CD4-positive, CD25-positive, alpha-beta regulatory T cell (primary cell): Measurements from ENCODE around the gene SELENOS. TPM values are rescaled to one million over a fixed set of nuclear protein-coding genes. Genes with fewer than 3 reads are reported as not detected.

ENCODE experiments used
- ATAC-seq, 2 donors: fragments of 150-1000 bp; cut with Tn5 transposase; one replicate each; pipeline ENCODE4 v1.10.0; 2021; ENCODE audit warnings: low read depth in 2 of 2, moderate number of reproducible peaks in 2 of 2, moderate library complexity in 1 of 2
- DNase-seq, 3 donors: peaks; one replicate each; pipeline versions ENCODE4 v3.0.0 to v3.0.0-alpha.2; 2012 to 2022; ENCODE audit warnings: mixed read lengths in 1 of 3
- H3K27ac ChIP-seq: one replicate; pipeline ENCODE4 v1.7.0; 2013; ENCODE audit warnings: mild to moderate bottlenecking, low read length; ENCODE audit not compliant: insufficient read depth, poor library complexity, severe bottlenecking
- H3K27me3 ChIP-seq: one replicate; pipeline ENCODE4 v1.7.0; 2013; ENCODE audit warnings: low read length; ENCODE audit not compliant: control insufficient read depth, insufficient read depth
- H3K36me3 ChIP-seq: one replicate; pipeline ENCODE4 v1.7.0; 2013; ENCODE audit warnings: mild to moderate bottlenecking, low read length, moderate library complexity; ENCODE audit not compliant: control insufficient read depth, insufficient read depth
- H3K4me1 ChIP-seq: 2 replicates; pipeline ENCODE4 v1.7.0; 2013; ENCODE audit warnings: mild to moderate bottlenecking, low read length; ENCODE audit not compliant: insufficient read depth, control insufficient read depth, poor library complexity, severe bottlenecking
- H3K4me3 ChIP-seq: one replicate; pipeline ENCODE4 v1.7.0; 2013; ENCODE audit warnings: low read depth, mild to moderate bottlenecking, low read length, moderate library complexity
- H3K9me3 ChIP-seq, 2 experiments: 1 replicate in 1 of 2; 2 replicates in 1 of 2; pipeline ENCODE4 v1.7.0; 2013; ENCODE audit warnings: low read length in 2 of 2, mild to moderate bottlenecking in 1 of 2, moderate library complexity in 1 of 2; ENCODE audit not compliant: control insufficient read depth in 2 of 2
- H3K27ac Mint-ChIP-seq, 3 donors: one replicate each; pipeline ENCODE4 v1.8.0; 2020 to 2022; ENCODE audit warnings: mild to moderate bottlenecking in 3 of 3, mixed read lengths in 3 of 3, moderate library complexity in 2 of 3
- H3K27me3 Mint-ChIP-seq: one replicate; pipeline ENCODE4 v1.8.0; 2022; ENCODE audit warnings: mild to moderate bottlenecking, mixed read lengths
- H3K36me3 Mint-ChIP-seq: one replicate; pipeline ENCODE4 v1.8.0; 2020; ENCODE audit warnings: mixed read lengths
- H3K4me1 Mint-ChIP-seq, 4 donors: one replicate each; pipeline ENCODE4 v1.8.0; 2020 to 2022; ENCODE audit warnings: mixed read lengths in 4 of 4, mild to moderate bottlenecking in 1 of 4
- H3K4me3 Mint-ChIP-seq, 4 donors: one replicate each; pipeline ENCODE4 v1.8.0; 2020 to 2022; ENCODE audit warnings: mild to moderate bottlenecking in 4 of 4, mixed read lengths in 4 of 4, moderate library complexity in 3 of 4
- H3K9me3 Mint-ChIP-seq, 7 donors: one replicate each; pipeline ENCODE4 v1.8.0; 2020 to 2022; ENCODE audit warnings: mixed read lengths in 7 of 7, mild to moderate bottlenecking in 3 of 7, moderate library complexity in 2 of 7
- polyA plus RNA-seq, 4 donors: library from polyadenylated mRNA; unstranded; fragments of 300-500 nt; fragmentation: Illumina TruSeq; gene quantifications; one replicate each; pipeline ENCODE4 v1.2.3, GENCODE V29; 2021
- total RNA-seq: library from RNA; stranded (reverse); gene quantifications from one replicate; pipeline ENCODE4 v1.2.3, GENCODE V29; 2022

The SELENOS gene
- total and polyA plus RNA-seq, 5 donors from 2014 or later = 32.3 to 72.5 (median 59.0) TPM

GRCh38 chr15:101250873-101251829, 26.1 kb downstream of the SELENOS start:
- Histone ChIP-seq H3K36me3 (no peaks in the 10 kb centered on the region), H3K9me3 (no peaks in the 10 kb centered on the region), H3K4me1 (peaks cover 40% of the 10 kb centered on the region), H3K27me3 (no peaks in the 10 kb centered on the region), H3K27ac (peak overlapping the region; percentile 67), H3K4me3 (peak overlapping the region; percentile 86)
- H3K4me3 Mint-ChIP-seq = peak overlapping the region; percentile 90 to 94 (median 91)
- ATAC-seq = peak; percentile 52 to 65
- peaks cover 14 to 53% (median 44%) of the 10 kb centered on the region in 4 donors for H3K4me1 Mint-ChIP-seq
- H3K27ac Mint-ChIP-seq = peak overlapping the region in 2 of 3 donors; percentile 91 to 92
- no peaks in the 10 kb centered on the region for H3K27me3 Mint-ChIP-seq
- no peaks in the 10 kb centered on the region for H3K36me3 Mint-ChIP-seq
- peak in 2 of 3 donors; percentile 5 to 14 for DNase-seq
- H3K9me3 Mint-ChIP-seq = no peaks in the 10 kb centered on the region

GRCh38 chr15:101250341-101250831, 26.9 kb downstream of the SELENOS start:
- ATAC-seq = no peak
- no peaks in the 10 kb centered on the region for H3K27me3 ChIP-seq
- no peaks in the 10 kb centered on the region for H3K36me3 ChIP-seq
- peak overlapping the region in 2 of 3 donors; percentile 91 to 92 for H3K27ac Mint-ChIP-seq
- H3K9me3 ChIP-seq = no peaks in the 10 kb centered on the region
- H3K4me1 ChIP-seq = peaks cover 48% of the 10 kb centered on the region
- H3K4me3 Mint-ChIP-seq = peak overlapping the region; percentile 84 to 94 (median 91)
- DNase-seq = no peak
- H3K4me3 ChIP-seq = peak overlapping the region; percentile 86
- peaks cover 20 to 60% (median 51%) of the 10 kb centered on the region in 4 donors for H3K4me1 Mint-ChIP-seq
- no peaks in the 10 kb centered on the region for H3K9me3 Mint-ChIP-seq
- peak overlapping the region; percentile 60 for H3K27ac ChIP-seq
- H3K27me3 Mint-ChIP-seq = no peaks in the 10 kb centered on the region
- no peaks in the 10 kb centered on the region for H3K36me3 Mint-ChIP-seq

- Histone ChIP-seq H3K4me3 (peak overlapping the region; percentile 2), H3K27me3 (no peaks in the 10 kb centered on the region), H3K27ac (peak overlapping the region; percentile 1), H3K9me3 (no peaks in the 10 kb centered on the region), H3K36me3 (no peaks in the 10 kb centered on the region), H3K4me1 (peaks cover 69% of the 10 kb centered on the region)
- no peaks in the 10 kb centered on the region for H3K27me3 Mint-ChIP-seq
- H3K4me1 Mint-ChIP-seq = peaks cover 32 to 81% (median 70%) of the 10 kb centered on the region in 4 donors
- H3K4me3 Mint-ChIP-seq = peak overlapping the region; percentile 36 to 84 (median 57)
- H3K27ac Mint-ChIP-seq = no peak overlapping the region
- H3K9me3 Mint-ChIP-seq = no peaks in the 10 kb centered on the region
- DNase-seq (no peak), ATAC-seq (no peak)
- no peaks in the 10 kb centered on the region for H3K36me3 Mint-ChIP-seq
Observed at GRCh38 chr15:101248274-101248673, 29.0 kb downstream of the SELENOS start.

- Histone ChIP-seq H3K27ac (peak overlapping the region; percentile 51), H3K27me3 (no peaks in the 10 kb centered on the region), H3K4me1 (peaks cover 73% of the 10 kb centered on the region), H3K4me3 (peak overlapping the region; percentile 70), H3K36me3 (no peaks in the 10 kb centered on the region), H3K9me3 (no peaks in the 10 kb centered on the region)
- Mint-ChIP-seq H3K36me3 (no peaks in the 10 kb centered on the region), H3K9me3 (no peaks in the 10 kb centered on the region), H3K27me3 (no peaks in the 10 kb centered on the region), H3K4me3 (peak overlapping the region; percentile 64 to 84 (median 70)), H3K4me1 (peaks cover 38 to 84% (median 73%) of the 10 kb centered on the region in 4 donors), H3K27ac (peak overlapping the region; percentile 70 to 87 (median 83))
- ATAC-seq (no peak), DNase-seq (peak in 1 of 3 donors; percentile 40)
Observed at GRCh38 chr15:101246824-101247745, 30.2 kb downstream of the SELENOS start.

- Histone ChIP-seq H3K4me1 (peaks cover 80% of the 10 kb centered on the region), H3K9me3 (no peaks in the 10 kb centered on the region), H3K36me3 (no peaks in the 10 kb centered on the region), H3K27me3 (no peaks in the 10 kb centered on the region), H3K4me3 (peak overlapping the region; percentile 70), H3K27ac (peak overlapping the region; percentile 51)
- no peaks in the 10 kb centered on the region for H3K9me3 Mint-ChIP-seq
- ATAC-seq = no peak
- H3K27ac Mint-ChIP-seq = peak overlapping the region; percentile 49 to 87 (median 83)
- H3K36me3 Mint-ChIP-seq = no peaks in the 10 kb centered on the region
- H3K4me3 Mint-ChIP-seq = peak overlapping the region; percentile 21 to 84 (median 70)
- DNase-seq = no peak
- peaks cover 42 to 91% (median 78%) of the 10 kb centered on the region in 4 donors for H3K4me1 Mint-ChIP-seq
- no peaks in the 10 kb centered on the region for H3K27me3 Mint-ChIP-seq
Observed at GRCh38 chr15:101246391-101246790, 30.9 kb downstream of the SELENOS start.

- peaks cover 85% of the 10 kb centered on the region for H3K4me1 ChIP-seq
- Mint-ChIP-seq H3K4me3 (peak overlapping the region; percentile 21 to 84 (median 70)), H3K27me3 (no peaks in the 10 kb centered on the region), H3K27ac (peak overlapping the region; percentile 60 to 89 (median 87)), H3K4me1 (peaks cover 43 to 94% (median 78%) of the 10 kb centered on the region in 4 donors), H3K9me3 (no peaks in the 10 kb centered on the region), H3K36me3 (no peaks in the 10 kb centered on the region)
- no peaks in the 10 kb centered on the region for H3K27me3 ChIP-seq
- no peaks in the 10 kb centered on the region for H3K9me3 ChIP-seq
- peak overlapping the region; percentile 79 for H3K27ac ChIP-seq
- H3K4me3 ChIP-seq = peak overlapping the region; percentile 70
- ATAC-seq (no peak), DNase-seq (no peak)
- H3K36me3 ChIP-seq = no peaks in the 10 kb centered on the region
Observed at GRCh38 chr15:101244889-101245668, 32.2 kb downstream of the SELENOS start.
